ENCODE measurements around the gene SERPINA5. TPM values are rescaled to one million over a fixed set of nuclear protein-coding genes. Genes with fewer than 3 reads are reported as not detected.

SERPINA5 gene
- total and polyA plus RNA-seq, 2 of the 13 experiments (the other 11 are each of a cell fraction or from before 2014, with no cell fraction given): 449 to 498 TPM

DNA sequence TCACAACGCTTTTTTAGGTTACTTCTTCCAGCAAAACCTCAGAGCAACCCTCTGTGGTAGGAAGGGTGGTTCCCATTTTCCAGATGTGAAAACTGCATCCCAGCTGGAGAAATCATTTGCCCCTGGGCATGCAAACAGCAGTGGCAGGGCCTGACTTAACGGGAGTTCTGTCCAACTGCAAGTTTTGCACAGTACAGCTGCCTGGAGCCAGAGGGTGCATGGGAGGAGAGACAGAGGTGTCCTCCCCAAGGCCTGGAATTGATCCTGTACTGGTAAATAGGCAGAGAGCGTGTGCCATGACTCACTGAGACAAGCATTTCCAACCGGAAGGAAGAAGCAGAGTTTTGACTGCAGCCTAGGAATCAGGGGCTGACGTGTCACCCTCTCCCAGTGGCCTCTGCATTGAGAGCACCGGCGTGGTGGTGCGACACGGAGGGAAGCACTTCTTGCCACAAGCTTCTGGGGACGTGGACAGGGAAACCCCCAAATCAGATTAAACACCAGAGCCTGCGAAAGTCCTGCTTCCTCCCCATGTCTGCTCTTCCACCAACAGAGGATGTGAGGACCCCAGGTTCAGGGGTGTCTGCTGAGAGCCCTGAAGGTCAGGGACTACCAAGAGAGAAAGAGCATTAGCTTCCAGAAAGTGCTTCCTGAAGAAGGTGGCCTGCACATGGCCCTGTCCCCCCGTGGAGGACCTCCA, 39.0 kb upstream of the SERPINA5 start (continued):
- TF ChIP-seq NR2C2 (CRISPR knock-in tag; IDR thresholded peaks at IDR 0.05; ENCODE audit: borderline replicate concordance) (no peak), AGO1 (IDR thresholded peaks at IDR 0.05; ENCODE audit: low read depth, low read length, poor library complexity, severe bottlenecking) (no peak), NFATC3 (CRISPR knock-in tag; IDR thresholded peaks at IDR 0.05) (no peak), ZNF891 (CRISPR knock-in tag; IDR thresholded peaks at IDR 0.05) (no peak), HDAC2 (CRISPR knock-in tag; IDR thresholded peaks at IDR 0.05) (peak; percentile 26; the same call in 1 of the 2 replicates), MXD4 (CRISPR knock-in tag; IDR thresholded peaks at IDR 0.05) (no peak), ZNF737 (CRISPR knock-in tag; IDR thresholded peaks at IDR 0.05; ENCODE audit: borderline replicate concordance) (no peak), MEIS2 (CRISPR knock-in tag; IDR thresholded peaks at IDR 0.05) (no peak), ZC3H13 (CRISPR knock-in tag; IDR thresholded peaks at IDR 0.05) (no peak), ZNF3 (CRISPR knock-in tag; IDR thresholded peaks at IDR 0.05) (no peak), PITX1 (CRISPR knock-in tag; IDR thresholded peaks at IDR 0.05) (no peak), DNMT3B (CRISPR knock-in tag; conservative IDR thresholded peaks at IDR 0.05) (no peak), MEF2D (CRISPR knock-in tag; IDR thresholded peaks at IDR 0.05) (no peak)
- TF ChIP-seq, protein P1, sequence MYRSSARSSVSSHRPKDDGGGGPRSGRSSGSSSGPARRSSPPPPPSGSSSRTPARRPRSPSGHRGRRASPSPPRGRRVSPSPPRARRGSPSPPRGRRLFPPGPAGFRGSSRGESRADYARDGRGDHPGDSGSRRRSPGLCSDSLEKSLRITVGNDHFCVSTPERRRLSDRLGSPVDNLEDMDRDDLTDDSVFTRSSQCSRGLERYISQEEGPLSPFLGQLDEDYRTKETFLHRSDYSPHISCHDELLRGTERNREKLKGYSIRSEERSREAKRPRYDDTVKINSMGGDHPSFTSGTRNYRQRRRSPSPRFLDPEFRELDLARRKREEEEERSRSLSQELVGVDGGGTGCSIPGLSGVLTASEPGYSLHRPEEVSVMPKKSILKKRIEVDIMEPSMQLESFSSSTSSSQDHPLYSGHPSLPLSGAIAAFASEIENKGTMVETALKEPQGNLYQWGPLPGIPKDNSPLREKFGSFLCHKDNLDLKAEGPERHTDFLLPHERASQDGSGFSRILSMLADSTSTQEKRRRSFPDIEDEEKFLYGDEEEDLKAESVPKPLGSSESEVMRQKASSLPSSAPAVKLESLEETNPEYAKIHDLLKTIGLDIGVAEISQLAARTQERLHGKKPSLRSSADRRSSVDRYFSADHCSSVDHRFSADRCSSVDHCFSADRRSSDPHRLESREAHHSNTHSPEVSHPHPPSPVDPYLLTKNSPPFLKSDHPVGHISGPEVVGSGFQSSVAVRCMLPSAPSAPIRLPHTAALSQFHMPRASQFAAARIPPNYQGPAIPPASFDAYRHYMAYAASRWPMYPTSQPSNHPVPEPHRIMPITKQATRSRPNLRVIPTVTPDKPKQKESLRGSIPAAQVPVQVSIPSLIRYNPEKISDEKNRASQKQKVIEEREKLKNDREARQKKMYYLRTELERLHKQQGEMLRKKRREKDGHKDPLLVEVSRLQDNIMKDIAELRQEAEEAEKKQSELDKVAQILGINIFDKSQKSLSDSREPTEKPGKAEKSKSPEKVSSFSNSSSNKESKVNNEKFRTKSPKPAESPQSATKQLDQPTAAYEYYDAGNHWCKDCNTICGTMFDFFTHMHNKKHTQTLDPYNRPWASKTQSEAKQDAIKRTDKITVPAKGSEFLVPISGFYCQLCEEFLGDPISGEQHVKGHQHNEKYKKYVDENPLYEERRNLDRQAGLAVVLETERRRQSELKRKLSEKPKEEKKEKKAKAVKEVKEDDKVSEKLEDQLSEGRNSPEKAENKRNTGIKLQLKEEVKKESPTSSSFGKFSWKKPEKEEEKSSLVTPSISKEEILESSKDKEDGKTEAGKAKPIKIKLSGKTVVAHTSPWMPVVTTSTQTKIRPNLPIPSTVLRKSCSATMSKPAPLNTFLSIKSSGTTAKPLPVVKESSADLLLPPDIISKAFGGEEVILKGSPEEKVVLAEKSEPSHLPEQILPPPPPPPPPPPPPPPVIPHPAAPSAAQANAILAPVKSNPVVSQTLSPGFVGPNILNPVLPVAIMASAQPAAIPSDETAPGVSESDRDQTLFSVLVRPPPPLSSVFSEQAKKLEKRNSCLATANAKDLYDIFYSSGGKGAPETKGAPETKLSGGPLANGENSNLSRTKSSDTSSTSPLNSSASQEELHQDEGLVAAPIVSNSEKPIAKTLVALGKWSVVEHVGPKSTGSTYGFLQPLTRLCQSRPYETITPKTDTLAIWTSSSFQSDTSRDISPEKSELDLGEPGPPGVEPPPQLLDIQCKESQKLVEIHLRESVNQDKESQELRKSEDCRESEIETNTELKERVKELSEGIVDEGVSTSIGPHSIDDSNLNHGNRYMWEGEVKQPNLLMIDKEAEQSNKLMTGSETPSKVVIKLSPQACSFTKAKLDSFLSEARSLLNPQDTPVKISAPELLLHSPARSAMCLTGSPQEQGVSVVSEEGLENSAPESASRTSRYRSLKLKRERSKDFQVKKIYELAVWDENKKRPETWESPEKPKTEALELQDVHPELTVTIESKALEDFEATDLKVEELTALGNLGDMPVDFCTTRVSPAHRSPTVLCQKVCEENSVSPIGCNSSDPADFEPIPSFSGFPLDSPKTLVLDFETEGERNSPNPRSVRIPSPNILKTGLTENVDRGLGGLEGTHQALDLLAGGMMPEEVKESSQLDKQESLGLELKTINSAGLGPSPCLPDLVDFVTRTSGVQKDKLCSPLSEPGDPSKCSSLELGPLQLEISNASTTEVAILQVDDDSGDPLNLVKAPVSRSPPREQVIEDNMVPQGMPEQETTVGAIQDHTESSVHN (CRISPR knock-in tag; IDR thresholded peaks at IDR 0.05): no peak
- TF ChIP-seq, protein P2, sequence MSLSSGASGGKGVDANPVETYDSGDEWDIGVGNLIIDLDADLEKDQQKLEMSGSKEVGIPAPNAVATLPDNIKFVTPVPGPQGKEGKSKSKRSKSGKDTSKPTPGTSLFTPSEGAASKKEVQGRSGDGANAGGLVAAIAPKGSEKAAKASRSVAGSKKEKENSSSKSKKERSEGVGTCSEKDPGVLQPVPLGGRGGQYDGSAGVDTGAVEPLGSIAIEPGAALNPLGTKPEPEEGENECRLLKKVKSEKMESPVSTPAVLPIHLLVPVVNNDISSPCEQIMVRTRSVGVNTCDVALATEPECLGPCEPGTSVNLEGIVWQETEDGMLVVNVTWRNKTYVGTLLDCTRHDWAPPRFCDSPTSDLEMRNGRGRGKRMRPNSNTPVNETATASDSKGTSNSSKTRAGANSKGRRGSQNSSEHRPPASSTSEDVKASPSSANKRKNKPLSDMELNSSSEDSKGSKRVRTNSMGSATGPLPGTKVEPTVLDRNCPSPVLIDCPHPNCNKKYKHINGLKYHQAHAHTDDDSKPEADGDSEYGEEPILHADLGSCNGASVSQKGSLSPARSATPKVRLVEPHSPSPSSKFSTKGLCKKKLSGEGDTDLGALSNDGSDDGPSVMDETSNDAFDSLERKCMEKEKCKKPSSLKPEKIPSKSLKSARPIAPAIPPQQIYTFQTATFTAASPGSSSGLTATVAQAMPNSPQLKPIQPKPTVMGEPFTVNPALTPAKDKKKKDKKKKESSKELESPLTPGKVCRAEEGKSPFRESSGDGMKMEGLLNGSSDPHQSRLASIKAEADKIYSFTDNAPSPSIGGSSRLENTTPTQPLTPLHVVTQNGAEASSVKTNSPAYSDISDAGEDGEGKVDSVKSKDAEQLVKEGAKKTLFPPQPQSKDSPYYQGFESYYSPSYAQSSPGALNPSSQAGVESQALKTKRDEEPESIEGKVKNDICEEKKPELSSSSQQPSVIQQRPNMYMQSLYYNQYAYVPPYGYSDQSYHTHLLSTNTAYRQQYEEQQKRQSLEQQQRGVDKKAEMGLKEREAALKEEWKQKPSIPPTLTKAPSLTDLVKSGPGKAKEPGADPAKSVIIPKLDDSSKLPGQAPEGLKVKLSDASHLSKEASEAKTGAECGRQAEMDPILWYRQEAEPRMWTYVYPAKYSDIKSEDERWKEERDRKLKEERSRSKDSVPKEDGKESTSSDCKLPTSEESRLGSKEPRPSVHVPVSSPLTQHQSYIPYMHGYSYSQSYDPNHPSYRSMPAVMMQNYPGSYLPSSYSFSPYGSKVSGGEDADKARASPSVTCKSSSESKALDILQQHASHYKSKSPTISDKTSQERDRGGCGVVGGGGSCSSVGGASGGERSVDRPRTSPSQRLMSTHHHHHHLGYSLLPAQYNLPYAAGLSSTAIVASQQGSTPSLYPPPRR (CRISPR knock-in tag; IDR thresholded peaks at IDR 0.05; ENCODE audit: borderline replicate concordance): 0 out of 2 replicates have a peak, but pooled peaks have one; percentile 32
